Subcutaneous abdominal adipose tissue (tissue), 5 donors: ENCODE measurements around the gene TK2.

ENCODE experiments used
- H3K27ac ChIP-seq: one replicate; pipeline ENCODE4 v1.7.0; 2013; ENCODE audit warnings: low read depth, mild to moderate bottlenecking, inconsistent platforms, low read length, moderate library complexity
- H3K27me3 ChIP-seq, 5 donors: one replicate each; pipeline ENCODE4 v1.7.0; 2013; ENCODE audit warnings: low read length in 5 of 5, inconsistent platforms in 1 of 5; ENCODE audit not compliant: control insufficient read depth in 5 of 5, insufficient read depth in 4 of 5
- H3K36me3 ChIP-seq, 5 donors: one replicate each; pipeline ENCODE4 v1.7.0; 2013; ENCODE audit warnings: low read length in 5 of 5; ENCODE audit not compliant: control insufficient read depth in 5 of 5, insufficient read depth in 5 of 5
- H3K4me1 ChIP-seq, 5 donors: one replicate each; pipeline ENCODE4 v1.7.0; 2013; ENCODE audit warnings: low read length in 5 of 5, mild to moderate bottlenecking in 3 of 5, moderate library complexity in 1 of 5; ENCODE audit not compliant: control insufficient read depth in 5 of 5, insufficient read depth in 5 of 5
- H3K4me3 ChIP-seq, 5 donors: one replicate each; pipeline ENCODE4 v1.7.0; 2013; ENCODE audit warnings: low read length in 5 of 5, low read depth in 1 of 5
- H3K9ac ChIP-seq, 5 donors: one replicate each; pipeline ENCODE4 v1.7.0; 2013; ENCODE audit warnings: low read length in 5 of 5, mild to moderate bottlenecking in 4 of 5, moderate library complexity in 3 of 5
- H3K9me3 ChIP-seq, 5 donors: one replicate each; pipeline ENCODE4 v1.7.0; 2013; ENCODE audit warnings: low read length in 5 of 5; ENCODE audit not compliant: control insufficient read depth in 5 of 5
- donor health status: healthy.
- donor health status: healthy.
- donor health status: healthy.
- donor health status: healthy.
- donor health status: healthy.

TK2 gene

DNA sequence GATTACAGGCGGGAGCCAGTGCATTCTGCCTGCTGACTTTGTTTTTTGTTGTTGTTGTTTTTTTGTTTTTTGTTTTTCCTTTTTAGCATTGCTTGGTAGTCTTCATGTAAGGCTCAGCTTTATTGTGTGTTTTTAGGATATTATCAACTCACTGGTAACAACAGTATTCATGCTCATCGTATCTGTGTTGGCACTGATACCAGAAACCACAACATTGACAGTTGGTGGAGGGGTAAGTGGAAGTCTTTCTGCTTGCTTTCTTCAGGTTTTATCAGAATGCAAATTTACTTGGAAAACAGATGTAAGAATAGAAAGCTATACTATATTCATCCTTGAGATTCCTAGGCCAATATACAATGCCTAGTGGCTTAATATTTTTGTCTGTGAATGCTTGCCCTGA lies 13.1 kb upstream of the TK2 start:
- no peak overlapping the region for H3K27ac ChIP-seq
- no peak overlapping the region for H3K4me3 ChIP-seq
- H3K36me3 ChIP-seq: peaks cover 7 to 54% (median 18%) of the 10 kb centered on the region in 5 donors
- H3K9me3 ChIP-seq: no peaks in the 10 kb centered on the region
- peaks cover 0 to 8% (median 3%) of the 10 kb centered on the region in 5 donors for H3K4me1 ChIP-seq
- H3K9ac ChIP-seq: no peak overlapping the region
- H3K27me3 ChIP-seq: no peaks in the 10 kb centered on the region

GRCh38 chr16:66562409-66562808 lies 12.5 kb upstream of the TK2 start:
- Histone ChIP-seq H3K4me1 (peaks cover 0 to 8% (median 3%) of the 10 kb centered on the region in 5 donors), H3K27ac (no peak overlapping the region), H3K27me3 (no peaks in the 10 kb centered on the region), H3K9ac (no peak overlapping the region), H3K36me3 (peaks cover 7 to 59% (median 18%) of the 10 kb centered on the region in 5 donors), H3K9me3 (no peaks in the 10 kb centered on the region), H3K4me3 (no peak overlapping the region)

DNA sequence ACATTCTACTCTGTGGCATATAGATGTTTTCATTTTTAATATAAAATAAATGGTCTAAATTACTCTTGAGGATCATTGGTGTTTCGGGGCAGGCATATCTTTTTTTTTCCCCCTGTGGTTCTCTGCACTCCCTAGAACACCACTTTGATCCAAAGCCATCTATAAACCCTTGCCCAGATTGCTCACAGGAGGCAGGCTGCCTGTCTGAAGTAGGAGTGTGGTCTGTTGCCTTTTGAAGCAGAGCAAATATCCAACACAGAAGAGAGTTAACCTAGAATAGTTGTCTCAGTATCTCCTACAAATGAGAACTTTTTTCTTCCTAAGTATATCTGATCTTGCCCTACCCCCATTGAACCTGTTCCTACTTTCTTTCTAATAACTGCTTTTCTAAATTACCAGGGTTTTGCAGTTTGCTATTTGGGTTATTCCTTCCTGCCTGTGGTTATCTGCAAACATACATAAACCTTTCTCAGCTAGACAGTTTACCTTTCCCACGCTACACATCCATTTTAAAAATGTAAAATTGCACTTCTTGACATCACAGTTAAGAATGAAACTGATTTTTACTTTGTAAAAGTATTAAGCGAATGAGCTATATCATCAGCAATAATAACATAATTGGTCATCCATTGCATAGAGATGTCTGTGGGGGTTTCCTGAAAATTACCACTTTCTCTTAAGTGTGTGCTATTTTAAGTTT lies 11.6 kb upstream of the TK2 start:
- H3K27me3 ChIP-seq: no peaks in the 10 kb centered on the region
- no peaks in the 10 kb centered on the region for H3K9me3 ChIP-seq
- H3K4me1 ChIP-seq: peaks cover 2 to 15% (median 3%) of the 10 kb centered on the region in 5 donors
- H3K9ac ChIP-seq: no peak overlapping the region
- no peak overlapping the region for H3K4me3 ChIP-seq
- H3K27ac ChIP-seq: no peak overlapping the region
- peaks cover 7 to 57% (median 14%) of the 10 kb centered on the region in 5 donors for H3K36me3 ChIP-seq

GRCh38 chr16:66560107-66560506 lies 10.2 kb upstream of the TK2 start:
- Histone ChIP-seq H3K4me1 (peaks cover 2 to 25% (median 5%) of the 10 kb centered on the region in 5 donors), H3K27ac (no peak overlapping the region), H3K36me3 (peaks cover 0 to 47% (median 8%) of the 10 kb centered on the region in 5 donors), H3K27me3 (no peaks in the 10 kb centered on the region), H3K9ac (no peak overlapping the region), H3K4me3 (no peak overlapping the region), H3K9me3 (no peaks in the 10 kb centered on the region)

- Histone ChIP-seq H3K36me3 (peaks cover 0 to 14% (median 0%) of the 10 kb centered on the region in 5 donors), H3K9me3 (no peaks in the 10 kb centered on the region), H3K4me3 (no peak overlapping the region), H3K4me1 (peaks cover 3 to 58% (median 47%) of the 10 kb centered on the region in 5 donors), H3K27ac (no peak overlapping the region), H3K9ac (no peak overlapping the region), H3K27me3 (no peaks in the 10 kb centered on the region)
Measured at GRCh38 chr16:66554495-66554894, 4.6 kb upstream of the TK2 start.

GRCh38 chr16:66554021-66554420 lies 4.1 kb upstream of the TK2 start:
- Histone ChIP-seq H3K36me3 (peaks cover 0 to 11% (median 0%) of the 10 kb centered on the region in 5 donors), H3K4me1 (peaks cover 3 to 63% (median 52%) of the 10 kb centered on the region in 5 donors), H3K4me3 (no peak overlapping the region), H3K27me3 (no peaks in the 10 kb centered on the region), H3K9ac (peak overlapping the region in 1 of 5 donors; percentile 51), H3K27ac (no peak overlapping the region), H3K9me3 (no peaks in the 10 kb centered on the region)

DNA sequence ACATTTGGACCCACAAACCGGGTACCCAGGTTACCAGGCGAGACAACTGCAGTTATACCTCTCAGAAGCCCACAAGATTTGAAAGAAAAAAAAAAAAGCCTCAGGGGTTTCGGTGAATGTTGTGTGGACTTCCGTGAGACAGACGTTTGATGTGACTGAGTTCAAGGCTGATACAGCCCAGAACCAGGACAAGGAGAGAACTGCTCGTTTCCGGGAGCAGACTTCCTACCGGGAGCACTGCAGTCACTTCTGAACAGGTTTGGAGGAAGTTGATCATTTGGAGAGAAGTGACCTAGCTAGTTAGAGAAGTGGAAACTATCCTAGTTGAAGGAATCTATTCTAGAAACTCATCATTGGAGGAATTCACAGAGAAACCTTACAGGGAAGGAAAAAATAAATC lies 3.3 kb upstream of the TK2 start:
- no peaks in the 10 kb centered on the region for H3K9me3 ChIP-seq
- no peaks in the 10 kb centered on the region for H3K27me3 ChIP-seq
- H3K27ac ChIP-seq: peak overlapping the region; percentile 79
- peaks cover 0 to 7% (median 0%) of the 10 kb centered on the region in 5 donors for H3K36me3 ChIP-seq
- peak overlapping the region; percentile 72 to 91 (median 85) for H3K4me3 ChIP-seq
- H3K4me1 ChIP-seq: peaks cover 3 to 71% (median 60%) of the 10 kb centered on the region in 5 donors
- H3K9ac ChIP-seq: peak overlapping the region in 4 of 5 donors; percentile 62 to 86 (median 77)

- Histone ChIP-seq H3K4me1 (peaks cover 3 to 78% (median 67%) of the 10 kb centered on the region in 5 donors), H3K4me3 (peak within 1 kb of the TSS; percentile 72 to 91 (median 85)), H3K27ac (peak within 1 kb of the TSS; percentile 79), H3K9me3 (no peaks in the 10 kb centered on the region), H3K9ac (peak within 1 kb of the TSS; percentile 69 to 86 (median 84)), H3K36me3 (peaks cover 0 to 4% (median 3%) of the 10 kb centered on the region in 5 donors), H3K27me3 (no peaks in the 10 kb centered on the region)
Measured at GRCh38 chr16:66552286-66553177, 2.6 kb upstream of the TK2 start, which contains the start of gene CKLF. CKLF (plus strand) TSS chr16:66552576; CDS start chr16:66552716, 140 bp downstream.

GRCh38 chr16:66551788-66552285 lies 1.9 kb upstream of the TK2 start:
- Histone ChIP-seq H3K36me3 (peaks cover 0 to 10% (median 8%) of the 10 kb centered on the region in 5 donors), H3K27ac (peak overlapping the region; percentile 79), H3K4me1 (peaks cover 3 to 81% (median 72%) of the 10 kb centered on the region in 5 donors), H3K4me3 (peak overlapping the region; percentile 68 to 91 (median 85)), H3K9me3 (no peaks in the 10 kb centered on the region), H3K27me3 (no peaks in the 10 kb centered on the region), H3K9ac (peak overlapping the region; percentile 22 to 86 (median 84))
